ENCODE results near the gene PACSIN2.

GRCh38 chr22:42929838-42930155 is 85.2 kb downstream of the PACSIN2 start:
- TF ChIP-seq GATA3 (IDR thresholded peaks at IDR 0.05; ENCODE audit: low read depth, low read length) (no peak), GATA2 (IDR thresholded peaks at IDR 0.05; ENCODE audit: low read depth, low read length) (no peak)
